Pancreas (tissue), 10 donors: ENCODE measurements around the gene BAZ1B. TPM values are rescaled to one million over a fixed set of nuclear protein-coding genes. Genes with fewer than 3 reads are reported as not detected.
"Not testable (repeated sequence)": the region's sequence is repeated elsewhere in the genome, so short reads cannot be mapped to it uniquely, and the experiment has no call there.

Source experiments
- ATAC-seq, 4 donors: fragments of 200-7000 bp; cut with Tn5 transposase; one replicate each; pipeline versions ENCODE4 v1.8.0 to v1.9.1; 2020; ENCODE audit warnings: mild to moderate bottlenecking in 4 of 4, moderate library complexity in 4 of 4
- DNase-seq, 6 donors: peaks; one replicate each; pipeline ENCODE4 v3.0.0-alpha.2; 2020
- FAIRE-seq: peaks from 2 replicates; lab custom pipeline; 2012; peaks lifted over from hg19 to GRCh38; lab: Jason Lieb, UNC
- H3K27ac ChIP-seq, 4 donors: fragments of 200-600 bp; sonication (generic); 1 replicate in 3 of 4; 2 replicates in 1 of 4; pipeline versions ENCODE4 v1.5.0 to v1.8.0; 2020
- H3K27me3 ChIP-seq, 4 donors: fragments of 200-600 bp; one replicate each; pipeline ENCODE4 v1.8.0; 2021
- H3K36me3 ChIP-seq, 3 donors: fragments of 200-600 bp; sonication (generic) in 1 of 3; one replicate each; pipeline versions ENCODE4 v1.5.0 to v1.8.0; 2020 to 2021
- H3K4me1 ChIP-seq, 3 donors: fragments of 200-600 bp; one replicate each; pipeline ENCODE4 v1.8.0; 2021
- H3K4me3 ChIP-seq, 4 donors: fragments of 200-600 bp; sonication (generic) in 2 of 4; one replicate each; pipeline versions ENCODE4 v1.5.0 to v1.8.0; 2020 to 2021
- H3K9me3 ChIP-seq, 4 donors: fragments of 200-600 bp; one replicate each; pipeline ENCODE4 v1.8.0; 2021
- WGBS, 2 donors: extraction: QIAGEN DNeasy Blood & Tissue Kit; methylation state at CpG; one replicate each; pipeline ENCODE4 v1.1.7; 2013; 5-methylcytosine and 5-hydroxymethylcytosine counted together
- intact Hi-C, 3 donors: fragments of 100-400 bp; cut with DNase I; formaldehyde crosslinking; loops; one replicate each; pipeline versions ENCODE4 v1.11.1 to v1.14.2; 2022
- polyA plus RNA-seq, 2 donors: library from polyadenylated mRNA; stranded (reverse); fragments of 200-250 nt; gene quantifications; one replicate each; pipeline ENCODE4 v1.2.3, GENCODE V29; 2013
- total RNA-seq, 6 donors: library from RNA; stranded (reverse); fragmentation: NEBNext Ultra II Directional in 4 of 6; extraction: Animal tissue kit (Norgen Biotek cat#: 25700) in 4 of 6; gene quantifications; one replicate each; pipeline versions ENCODE4 v1.2.1 to v1.2.4, GENCODE V29; 2021 to 2023
- TF ChIP-seq, protein P1 (sequence below), 4 donors: fragments of 200-600 bp; sonication (generic) in 3 of 4; IDR thresholded peaks; one replicate each; pipeline versions ENCODE4 v1.5.0 to v1.8.0; 2021; ENCODE audit warnings: antibody characterized with exemption in 4 of 4
- donor health status: healthy with polysubstance abuse.
- donor health status: DM: no; HTN: no; CAD: no; lungs with moderate emphysema.
- donor health status: DM: no; HTN: no; CAD: no.
- donor health status: control.
- donor health status: control.
- donor health status: Bipolar disorder and iron deficiency.
- donor health status: DM: yes; HTN: yes; CAD: no.
- donor health status: DM: no; HTN: no; CAD: no.
- donor health status: DM: no; HTN: no; CAD: no.
- donor health status: DM: yes; HTN: yes; CAD: no.

Gene BAZ1B
- total and polyA plus RNA-seq, 8 donors = 11.6 to 29.0 (median 17.5) TPM

DNA sequence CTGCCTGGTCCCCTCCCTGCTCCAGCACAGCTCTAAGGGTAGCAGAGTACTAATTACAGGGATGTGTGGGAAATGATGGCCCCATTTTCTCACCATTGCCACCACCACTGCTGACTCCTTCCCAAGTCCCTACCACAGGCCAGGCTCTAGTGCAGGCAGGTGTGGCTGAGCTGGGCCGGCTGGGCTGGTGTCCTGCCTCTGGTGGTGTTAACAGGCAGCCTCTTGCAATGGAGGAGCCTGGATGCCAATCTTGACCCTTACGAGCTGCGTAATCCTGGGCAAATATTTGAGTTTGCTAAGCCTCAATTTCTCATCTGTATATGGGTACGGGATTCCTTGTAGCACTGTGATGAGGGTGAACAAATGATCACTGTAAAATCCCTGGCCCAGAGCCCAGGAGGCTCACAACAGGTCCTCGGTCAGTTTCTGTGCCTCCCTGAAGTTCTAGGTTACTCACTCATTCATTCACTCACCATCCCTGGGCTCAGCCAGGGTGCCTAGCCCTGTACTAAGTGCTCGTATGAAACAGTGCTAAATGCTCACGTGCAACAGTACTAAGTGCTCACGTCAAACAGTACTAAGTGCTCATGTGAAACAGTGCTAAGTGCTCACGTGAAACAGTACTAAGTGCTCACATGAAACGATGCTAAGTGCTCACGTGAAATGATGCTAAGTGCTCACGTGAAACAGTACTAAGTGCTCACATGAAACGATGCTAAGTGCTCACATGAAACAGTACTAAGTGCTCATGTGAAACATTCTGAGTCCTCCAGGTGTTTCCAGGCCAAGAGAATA, 90.9 kb downstream of the BAZ1B start:
- intact Hi-C loops = no loop called here
- H3K36me3 ChIP-seq = no peaks in the 10 kb centered on the region
- no peak overlapping the region for H3K4me3 ChIP-seq
- H3K27ac ChIP-seq = no peak overlapping the region
- WGBS, 2 donors = 82 to 85% methylated on average over 13 of the region's 13 CpGs
- H3K27me3 ChIP-seq = no peaks in the 10 kb centered on the region
- H3K9me3 ChIP-seq = no peaks in the 10 kb centered on the region
- TF ChIP-seq, protein P1, sequence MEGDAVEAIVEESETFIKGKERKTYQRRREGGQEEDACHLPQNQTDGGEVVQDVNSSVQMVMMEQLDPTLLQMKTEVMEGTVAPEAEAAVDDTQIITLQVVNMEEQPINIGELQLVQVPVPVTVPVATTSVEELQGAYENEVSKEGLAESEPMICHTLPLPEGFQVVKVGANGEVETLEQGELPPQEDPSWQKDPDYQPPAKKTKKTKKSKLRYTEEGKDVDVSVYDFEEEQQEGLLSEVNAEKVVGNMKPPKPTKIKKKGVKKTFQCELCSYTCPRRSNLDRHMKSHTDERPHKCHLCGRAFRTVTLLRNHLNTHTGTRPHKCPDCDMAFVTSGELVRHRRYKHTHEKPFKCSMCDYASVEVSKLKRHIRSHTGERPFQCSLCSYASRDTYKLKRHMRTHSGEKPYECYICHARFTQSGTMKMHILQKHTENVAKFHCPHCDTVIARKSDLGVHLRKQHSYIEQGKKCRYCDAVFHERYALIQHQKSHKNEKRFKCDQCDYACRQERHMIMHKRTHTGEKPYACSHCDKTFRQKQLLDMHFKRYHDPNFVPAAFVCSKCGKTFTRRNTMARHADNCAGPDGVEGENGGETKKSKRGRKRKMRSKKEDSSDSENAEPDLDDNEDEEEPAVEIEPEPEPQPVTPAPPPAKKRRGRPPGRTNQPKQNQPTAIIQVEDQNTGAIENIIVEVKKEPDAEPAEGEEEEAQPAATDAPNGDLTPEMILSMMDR (IDR thresholded peaks at IDR 0.05) = no peak
- H3K4me1 ChIP-seq = no peaks in the 10 kb centered on the region
- ATAC-seq = no peak
- DNase-seq = no peak
- FAIRE-seq = no peak

DNA sequence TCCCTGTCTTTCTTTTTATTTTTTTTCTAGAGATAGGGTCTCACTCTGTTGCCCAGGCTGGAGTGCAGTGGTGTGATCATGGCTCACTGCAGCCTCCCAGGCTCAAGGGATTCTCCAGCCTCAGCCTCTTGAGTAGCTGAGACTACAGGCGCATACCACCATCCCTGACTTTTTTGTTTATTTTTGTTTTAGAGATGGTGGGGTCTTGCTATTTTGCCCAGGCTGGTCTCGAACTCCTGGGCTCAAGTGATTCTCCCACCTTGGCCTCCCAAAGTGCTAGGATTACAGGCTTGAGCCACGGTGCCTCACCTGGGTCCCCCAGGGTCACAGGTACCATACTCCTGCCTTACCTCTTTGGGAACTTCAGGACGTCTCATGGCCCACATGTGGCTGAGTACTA, 91.6 kb downstream of the BAZ1B start:
- ATAC-seq, H3K27ac ChIP-seq, DNase-seq, H3K27me3 ChIP-seq, FAIRE-seq, H3K4me1 ChIP-seq, H3K36me3 ChIP-seq, intact Hi-C loops, H3K4me3 ChIP-seq, H3K9me3 ChIP-seq: not testable (repeated sequence)
- 79 to 92% methylated on average over 4 of the region's 4 CpGs for WGBS, 2 donors

GRCh38 chr7:73429622-73430505, 92.2 kb downstream of the BAZ1B start:
- no peaks in the 10 kb centered on the region for H3K36me3 ChIP-seq
- no peaks in the 10 kb centered on the region for H3K9me3 ChIP-seq
- no peak overlapping the region for H3K4me3 ChIP-seq
- intact Hi-C loops = no loop called here
- no peak for ATAC-seq
- 78 to 85% methylated on average over 5 to 6 of the region's 6 CpGs for WGBS, 2 donors
- H3K27ac ChIP-seq = no peak overlapping the region
- TF ChIP-seq, protein P1 (IDR thresholded peaks at IDR 0.05) = no peak
- no peaks in the 10 kb centered on the region for H3K4me1 ChIP-seq
- no peak for DNase-seq
- FAIRE-seq = no peak
- H3K27me3 ChIP-seq = no peaks in the 10 kb centered on the region

- ATAC-seq = no peak
- DNase-seq = peak in 1 of 6 donors; percentile 65
- no peak for FAIRE-seq
- intact Hi-C loops = no loop called here
- Histone ChIP-seq H3K27ac (no peak overlapping the region), H3K4me1 (no peaks in the 10 kb centered on the region), H3K27me3 (no peaks in the 10 kb centered on the region), H3K4me3 (no peak overlapping the region), H3K36me3 (no peaks in the 10 kb centered on the region), H3K9me3 (no peaks in the 10 kb centered on the region)
- TF ChIP-seq, protein P1 (IDR thresholded peaks at IDR 0.05) = no peak
- WGBS, 2 donors = 50 to 66% methylated on average over 18 of the region's 18 CpGs
Measured at GRCh38 chr7:73429215-73429614, 92.9 kb downstream of the BAZ1B start.

DNA sequence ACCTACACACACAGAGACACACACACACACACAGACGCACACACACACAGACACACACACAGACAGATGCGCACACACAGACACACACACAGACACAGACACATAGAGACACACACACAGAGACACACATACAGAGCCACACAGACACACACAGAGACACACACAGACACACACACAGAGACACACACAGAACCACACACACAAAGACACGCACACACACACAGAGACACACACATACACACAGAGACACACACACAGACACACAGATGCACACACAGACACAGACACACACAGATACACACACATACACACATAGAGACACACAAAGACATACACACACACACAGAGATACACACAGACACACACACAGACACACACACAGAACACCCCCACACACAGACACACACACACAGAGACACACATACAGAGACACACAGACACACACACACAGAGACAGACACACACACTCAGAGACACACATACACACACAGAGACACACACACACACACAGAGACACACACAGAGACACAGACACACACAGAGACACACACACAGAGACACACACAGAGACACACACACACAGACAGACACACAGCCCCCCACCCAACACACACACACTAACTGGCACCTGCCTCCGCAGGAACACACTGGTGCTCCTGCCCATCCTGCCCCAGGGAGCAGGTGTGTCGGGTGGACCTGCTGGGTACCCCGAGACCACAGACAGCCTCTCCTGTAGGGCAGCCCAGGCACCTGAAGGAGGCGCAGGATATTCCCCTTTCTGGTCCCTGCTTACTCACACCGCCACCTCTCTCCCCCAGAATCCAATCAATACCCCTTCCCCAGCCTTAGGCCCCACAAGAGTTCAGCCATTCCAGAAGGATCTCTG, 93.9 kb downstream of the BAZ1B start:
- no peak for FAIRE-seq
- no peak for DNase-seq
- TF ChIP-seq, protein P1 (IDR thresholded peaks at IDR 0.05) = no peak

More for the DNA sequence above, 93.9 kb downstream of the BAZ1B start:
- Histone ChIP-seq H3K4me1 (no peaks in the 10 kb centered on the region), H3K27ac (no peak overlapping the region), H3K4me3 (no peak overlapping the region), H3K27me3 (no peaks in the 10 kb centered on the region), H3K9me3 (no peaks in the 10 kb centered on the region), H3K36me3 (no peaks in the 10 kb centered on the region)
- intact Hi-C loops = no loop called here
- WGBS, 2 donors = 86 to 99% methylated on average over 8 of the region's 8 CpGs
- ATAC-seq = no peak
